GM18526 (cell line): ENCODE data around the gene AQP6.

ENCODE experiments used
- POLR2A ChIP-seq: IDR thresholded peaks from 3 replicates; pipeline ENCODE4 v1.6.1; 2011; ENCODE audit not compliant: insufficient read length; ENCODE audit errors: extremely low read depth

AQP6 gene

GRCh38 chr12:49972641-49973360 is at the start of gene AQP6:
TSS of gene AQP6 (plus strand) at chr12:49972947. CDS start at chr12:49973174, 227 bp downstream.
- no peak for TF ChIP-seq POLR2A

GRCh38 chr12:49923035-49923644 is 49.6 kb upstream of the AQP6 start:
- TF ChIP-seq POLR2A = no peak

- no peak for TF ChIP-seq POLR2A
Measured at GRCh38 chr12:49923880-49924556, 48.7 kb upstream of the AQP6 start.

- TF ChIP-seq POLR2A = no peak
Measured at GRCh38 chr12:49924628-49925246, 48.0 kb upstream of the AQP6 start.

- TF ChIP-seq POLR2A = no peak
Measured at GRCh38 chr12:49925433-49926204, 47.1 kb upstream of the AQP6 start.

GRCh38 chr12:49928471-49928870 is 44.3 kb upstream of the AQP6 start:
- TF ChIP-seq POLR2A = no peak

- no peak for TF ChIP-seq POLR2A
Measured at GRCh38 chr12:49929581-49929980, 43.2 kb upstream of the AQP6 start.

GRCh38 chr12:49930515-49931288 is 42.0 kb upstream of the AQP6 start:
- no peak for TF ChIP-seq POLR2A

- no peak for TF ChIP-seq POLR2A
Measured at GRCh38 chr12:49932023-49932422, 40.7 kb upstream of the AQP6 start.

- TF ChIP-seq POLR2A = no peak
Measured at GRCh38 chr12:49932533-49933130, 40.1 kb upstream of the AQP6 start.

GRCh38 chr12:49933796-49934195 is 39.0 kb upstream of the AQP6 start:
- no peak for TF ChIP-seq POLR2A

- TF ChIP-seq POLR2A = no peak
Measured at GRCh38 chr12:49934505-49934904, 38.2 kb upstream of the AQP6 start.

GRCh38 chr12:49936925-49937324 is 35.8 kb upstream of the AQP6 start:
- TF ChIP-seq POLR2A = no peak
